Stimulated activated naive CD8-positive, alpha-beta T cell treated with anti-CD3 and anti-CD28 coated beads, Interleukin-15, Interleukin-2, amounts not matched to agents 100 U/mL and 50 U/mL, for 24 hours (primary cell): Measurements from ENCODE around the gene LHFPL2.

Experiments
- ATAC-seq: fragments of 150-1000 bp; cut with Tn5 transposase; one replicate; pipeline ENCODE4 v1.10.0; 2021
- DNase-seq: peaks from one replicate; pipeline ENCODE4 v3.0.0; 2021

The LHFPL2 gene

DNA sequence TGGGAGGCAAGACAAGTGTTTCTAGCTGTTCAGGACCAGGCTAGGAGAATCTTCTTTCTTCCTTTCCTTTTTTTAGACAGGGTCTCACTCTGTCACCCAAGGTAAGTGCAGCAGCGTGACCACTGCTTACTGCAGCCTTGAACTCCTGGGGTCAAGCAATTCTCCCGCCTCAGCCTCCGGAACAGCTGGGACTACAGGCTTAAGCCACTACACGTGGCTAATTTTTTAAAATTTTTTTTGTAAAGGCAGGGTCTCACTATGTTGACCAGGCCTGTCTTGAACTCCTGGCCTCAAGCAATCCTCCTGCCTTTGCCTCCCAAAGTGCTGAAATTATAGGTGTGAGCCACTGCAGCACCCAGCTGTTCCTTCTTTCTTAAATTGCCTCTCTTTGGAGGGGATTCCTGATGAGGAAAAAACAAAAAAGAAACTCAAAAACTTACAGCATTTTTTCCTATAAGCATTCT is 53.1 kb downstream of the LHFPL2 start:
- no peak for DNase-seq
- no peak for ATAC-seq

DNA sequence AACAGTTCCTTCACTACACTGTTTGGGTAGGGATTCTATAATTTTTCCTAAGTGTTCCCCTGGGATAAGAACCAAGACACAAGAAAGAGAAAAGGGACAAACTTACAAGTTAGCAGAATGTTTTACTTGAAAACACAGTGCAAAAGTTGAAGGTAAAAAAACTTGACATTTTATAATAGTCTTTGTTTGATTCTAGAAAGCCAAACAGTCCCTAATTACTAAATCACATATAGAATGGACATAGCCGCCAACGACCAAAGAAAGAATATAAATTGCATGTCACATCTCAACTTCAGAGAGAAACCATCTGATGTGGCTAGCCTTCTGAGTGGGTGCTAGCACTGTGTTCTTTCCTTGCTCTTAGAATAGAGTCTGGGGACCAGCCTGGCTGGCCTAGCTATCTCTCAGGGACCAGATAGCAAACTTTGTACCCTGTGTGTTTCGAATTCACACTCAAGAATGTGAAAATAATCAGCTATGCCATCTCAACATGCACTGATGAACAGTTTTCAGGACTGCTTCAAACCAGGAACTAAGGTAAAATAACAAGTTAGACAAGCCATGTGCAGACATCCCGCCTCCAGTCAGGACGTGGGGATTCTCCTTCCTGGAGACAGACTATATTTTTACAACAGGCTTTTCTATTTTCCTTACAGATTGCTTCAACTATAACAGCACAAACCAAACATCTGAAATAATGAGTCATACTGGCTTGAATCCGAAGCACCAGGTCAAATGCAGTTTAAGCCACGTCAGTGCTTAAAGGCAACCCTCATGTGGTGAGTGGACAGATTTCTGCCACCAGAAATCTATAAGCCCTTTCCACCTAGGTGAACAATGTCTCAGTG is 53.7 kb downstream of the LHFPL2 start:
- no peak for DNase-seq
- no peak for ATAC-seq

DNA sequence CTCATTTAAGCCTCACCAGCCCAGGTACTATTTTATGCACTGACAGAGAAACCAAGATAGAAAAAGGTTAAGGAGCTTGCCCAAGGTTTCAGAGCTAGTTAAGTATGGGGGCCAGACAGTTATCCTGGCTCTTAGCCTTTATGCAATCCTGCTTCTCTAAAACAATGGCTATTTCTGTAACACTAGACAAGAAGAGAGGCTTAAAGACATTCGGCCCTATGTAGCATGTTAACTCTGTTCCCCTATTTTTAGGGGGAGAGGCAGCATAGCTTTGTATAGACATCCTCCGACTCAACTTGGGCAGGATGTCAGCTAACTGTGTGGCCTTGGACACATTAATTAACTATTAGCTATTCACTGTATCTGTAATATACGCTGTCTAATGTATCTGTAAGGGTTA is 54.6 kb downstream of the LHFPL2 start:
- ATAC-seq (no peak), DNase-seq (no peak)

DNA sequence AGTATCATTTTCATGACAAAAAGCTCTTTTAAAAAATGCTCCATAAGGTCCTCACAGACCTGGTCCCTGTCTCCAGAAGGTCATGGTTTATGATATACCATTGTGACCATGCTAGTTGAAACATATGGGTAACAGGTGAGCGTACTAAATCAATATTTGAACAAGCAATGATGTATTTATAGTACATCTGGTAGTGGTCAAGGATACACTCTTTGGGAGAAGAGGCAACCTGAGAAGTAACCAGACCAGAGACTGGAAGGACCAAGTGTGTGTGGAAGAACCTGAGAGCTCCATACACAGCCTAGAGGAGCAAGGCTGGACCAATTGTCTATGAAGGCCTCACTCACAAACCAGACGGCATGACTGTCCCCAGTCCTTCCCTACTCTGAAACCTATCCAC is 55.1 kb downstream of the LHFPL2 start:
- no peak for DNase-seq
- ATAC-seq, result no peak

DNA sequence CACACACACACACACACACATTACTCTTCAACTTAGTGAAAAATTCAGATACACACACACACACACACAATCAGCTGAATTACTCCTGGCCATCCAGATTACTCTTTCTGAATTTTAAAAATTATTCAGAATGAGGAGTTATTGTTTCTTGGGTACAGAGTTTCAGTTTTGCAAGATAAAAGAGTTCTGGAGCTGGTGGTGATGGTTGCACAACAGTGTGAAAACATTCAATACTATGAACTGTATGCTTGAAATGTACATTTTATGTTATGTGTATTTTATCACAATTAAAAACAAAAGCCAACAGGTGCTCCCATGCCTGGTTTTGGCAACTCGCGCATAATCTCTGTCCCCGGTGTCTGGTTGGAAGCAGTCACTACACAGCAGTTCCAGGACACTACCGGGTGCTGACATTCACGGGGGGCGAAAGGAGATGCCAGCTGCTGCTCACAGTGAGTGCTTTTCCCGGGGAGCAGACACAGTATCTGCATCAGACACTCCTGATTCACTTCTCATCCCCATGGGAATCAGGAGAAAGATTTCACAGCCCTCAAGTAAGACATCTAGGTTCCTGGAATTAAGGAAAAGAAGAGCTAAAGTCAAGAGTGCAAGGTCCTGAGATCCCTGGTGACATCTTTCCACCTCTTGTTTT is 55.7 kb downstream of the LHFPL2 start:
- DNase-seq, result no peak
- ATAC-seq, result no peak

DNA sequence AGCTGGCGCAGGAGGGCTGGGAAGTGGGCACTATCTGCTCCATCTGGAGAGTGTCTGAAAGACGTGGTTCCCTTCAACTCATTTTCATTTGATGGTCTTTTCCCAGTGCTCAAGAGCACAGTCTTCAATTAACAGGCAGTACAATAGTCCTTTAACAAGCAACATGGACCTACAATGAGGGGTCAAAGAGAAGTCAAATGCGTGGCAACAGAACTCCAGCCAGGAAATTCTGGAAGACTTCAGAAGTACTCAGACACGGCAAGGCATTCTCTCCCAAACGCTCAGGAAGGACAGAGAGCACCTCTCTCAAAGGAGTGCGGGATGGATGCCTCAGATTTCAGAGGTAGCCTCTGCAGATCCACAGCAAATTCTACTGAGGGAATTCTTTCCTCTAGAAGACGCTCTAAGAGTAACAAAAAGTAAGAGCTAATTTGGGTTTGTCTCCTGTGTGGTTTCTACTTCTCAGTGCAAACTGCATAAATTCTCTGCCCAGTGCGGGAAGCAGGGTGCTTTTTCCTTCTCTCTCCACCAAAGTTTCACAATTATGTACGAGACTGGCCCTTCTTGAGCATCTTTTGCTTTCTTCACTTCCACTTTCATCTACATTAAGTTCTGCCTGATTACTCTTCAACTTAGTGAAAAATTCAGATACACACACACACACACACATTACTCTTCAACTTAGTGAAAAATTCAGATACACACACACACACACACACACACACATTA is 56.4 kb downstream of the LHFPL2 start:
- no peak for ATAC-seq
- DNase-seq, result no peak

DNA sequence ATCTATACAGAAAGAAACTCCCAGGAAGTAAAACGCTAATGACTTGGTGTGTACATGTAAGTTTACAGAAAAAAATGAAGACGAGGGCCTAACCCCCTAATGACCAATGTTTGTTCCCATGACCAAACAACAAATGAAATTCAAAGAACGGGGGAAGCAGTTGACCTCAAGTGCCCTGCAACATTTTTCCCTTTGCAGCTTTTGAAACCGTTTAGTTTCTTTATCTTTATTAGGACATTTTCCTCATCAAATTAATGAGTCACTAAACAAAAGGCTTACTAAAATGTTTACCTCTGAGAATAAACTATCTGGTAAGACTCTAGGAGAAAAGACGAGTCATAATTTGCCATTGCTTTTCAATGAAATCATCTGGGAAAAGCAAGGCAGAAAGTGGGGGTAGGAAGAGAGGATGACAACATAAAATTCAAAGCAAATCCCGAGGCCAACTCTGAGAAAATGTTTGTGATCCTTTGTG is 57.4 kb downstream of the LHFPL2 start:
- ATAC-seq (no peak), DNase-seq (no peak)

DNA sequence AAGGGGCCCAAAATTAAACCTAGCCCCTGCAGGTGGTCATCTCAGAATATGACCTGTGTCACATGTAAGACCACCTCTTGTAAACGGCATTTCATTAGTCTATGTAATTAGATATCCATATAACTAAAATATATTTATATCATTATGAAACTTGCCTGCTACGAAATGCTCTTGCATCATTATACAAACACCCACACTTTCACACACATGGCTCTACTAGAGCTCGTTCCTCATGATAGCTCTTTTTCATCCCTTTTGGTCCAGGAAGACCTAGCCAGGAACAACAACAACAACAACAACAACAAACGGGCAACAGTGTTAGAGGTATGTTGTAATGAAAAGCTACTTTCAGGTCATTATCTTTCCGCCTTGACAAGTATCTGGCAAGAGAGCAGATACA is 58.6 kb downstream of the LHFPL2 start:
- ATAC-seq, result no peak
- DNase-seq, result no peak

DNA sequence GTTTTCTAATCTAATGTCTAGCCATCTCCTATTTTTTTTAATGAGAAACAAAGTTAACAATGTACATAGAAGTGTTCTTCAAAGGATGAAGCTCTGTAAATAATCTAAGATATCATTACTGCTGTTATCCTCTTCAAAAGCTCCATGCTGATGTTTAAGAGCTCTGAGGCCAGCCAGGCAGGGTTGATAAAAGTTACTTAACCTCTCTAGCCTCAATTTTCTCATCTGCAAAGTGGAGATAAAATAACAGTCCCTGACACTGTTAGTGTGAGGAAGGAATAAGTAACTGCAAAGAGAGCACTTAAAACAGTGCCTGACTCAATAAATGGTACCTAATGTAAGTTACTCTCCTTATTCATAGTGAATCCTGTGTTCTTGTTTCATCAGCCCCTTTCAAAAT is 60.1 kb downstream of the LHFPL2 start:
- no peak for ATAC-seq
- DNase-seq, result no peak

DNA sequence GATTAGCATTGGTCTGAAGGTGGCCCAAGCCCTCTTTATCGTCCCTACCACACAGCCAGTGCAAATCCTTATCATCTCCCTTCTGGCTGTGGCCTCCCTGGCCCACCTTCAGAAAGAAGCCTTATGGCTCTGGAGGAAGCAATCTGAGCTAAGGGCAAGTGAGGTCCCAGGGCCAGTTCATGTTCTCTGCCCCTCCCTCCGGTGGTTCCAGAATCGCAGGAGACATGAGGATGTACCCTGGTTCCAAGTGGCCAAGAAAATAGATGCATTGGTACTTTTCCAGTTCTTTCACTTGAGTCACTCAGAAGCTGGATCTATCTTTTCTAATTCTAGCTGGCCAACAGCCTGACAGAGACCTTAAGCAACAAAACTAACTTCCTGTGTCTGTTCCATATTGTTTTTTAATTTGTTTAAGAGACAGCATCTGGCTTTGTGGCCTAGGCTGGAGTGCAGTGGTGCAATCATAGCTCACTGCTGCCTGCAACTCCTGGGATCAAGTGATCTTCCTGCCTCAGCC is 60.7 kb downstream of the LHFPL2 start:
- DNase-seq, result no peak
- no peak for ATAC-seq

DNA sequence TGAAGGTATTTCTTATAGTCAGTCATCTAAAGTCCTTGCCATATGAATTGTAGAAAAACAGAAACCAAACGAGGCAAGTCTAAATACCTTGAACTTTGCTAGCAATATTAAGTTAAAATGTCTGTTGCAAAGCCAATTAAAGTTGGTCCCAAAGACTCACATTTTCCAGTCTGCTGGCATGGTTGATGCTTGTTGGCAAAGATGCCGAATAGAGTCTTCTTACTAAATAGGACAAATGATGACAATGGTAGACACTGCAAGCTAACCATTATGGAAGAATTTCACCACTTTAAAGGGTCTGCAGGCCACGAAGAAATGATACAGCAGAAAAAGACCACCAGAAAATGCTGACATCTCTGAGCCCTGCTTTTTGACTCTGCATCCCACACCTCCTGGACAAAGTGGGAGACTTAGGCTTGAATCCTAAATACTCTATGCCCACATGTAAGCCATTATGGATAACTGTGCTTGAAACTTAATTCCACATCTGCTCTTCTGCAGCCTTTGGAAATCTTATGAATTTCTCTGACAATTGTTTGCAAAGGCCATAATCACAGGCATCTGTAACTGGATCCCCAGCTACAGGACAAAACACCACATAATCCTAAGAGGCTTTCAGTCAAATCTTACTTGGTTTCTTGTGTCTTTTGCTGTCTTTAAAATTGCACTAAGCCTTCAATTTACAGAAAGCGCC is 61.3 kb downstream of the LHFPL2 start:
- no peak for DNase-seq
- no peak for ATAC-seq

DNA sequence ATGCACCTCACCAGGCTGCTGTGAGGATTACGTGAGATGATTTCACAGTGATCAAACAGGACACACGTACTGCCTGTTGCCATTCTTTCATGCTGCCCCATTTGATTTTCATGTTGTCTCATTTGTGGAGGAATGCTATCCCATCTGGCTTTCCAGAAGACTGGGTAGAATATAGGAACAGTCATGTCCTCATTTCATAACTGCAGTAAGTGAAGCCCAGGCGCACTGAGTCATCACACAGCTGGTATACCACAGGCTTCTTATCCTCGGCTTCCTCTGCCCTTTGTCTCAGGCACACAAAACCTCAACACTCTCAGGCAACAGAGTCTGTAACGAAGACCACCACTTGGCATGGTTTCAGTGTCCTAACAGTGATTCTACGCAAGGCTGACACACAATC is 62.3 kb downstream of the LHFPL2 start:
- DNase-seq (peak; percentile 11), ATAC-seq (peak; percentile 75)

DNA sequence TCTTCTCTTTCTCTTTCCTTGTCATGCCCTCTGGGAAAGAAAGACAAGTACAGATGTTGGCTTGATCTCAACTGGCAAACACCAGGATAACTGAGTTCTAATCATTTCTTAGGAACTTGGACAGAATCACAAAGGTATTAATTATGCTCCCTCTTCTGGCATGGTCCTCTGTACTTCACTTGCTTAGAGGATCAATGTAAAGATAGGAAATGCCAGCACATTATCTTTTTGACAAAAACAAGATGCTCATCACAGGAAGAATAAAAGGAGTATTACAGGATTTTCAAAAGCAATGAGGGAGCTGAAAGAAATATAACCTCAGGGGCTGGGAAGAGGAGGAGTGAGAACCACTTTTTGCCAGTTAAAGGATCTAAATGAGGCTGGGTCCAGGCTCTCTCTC is 70.6 kb downstream of the LHFPL2 start:
- no peak for ATAC-seq
- DNase-seq, result no peak

DNA sequence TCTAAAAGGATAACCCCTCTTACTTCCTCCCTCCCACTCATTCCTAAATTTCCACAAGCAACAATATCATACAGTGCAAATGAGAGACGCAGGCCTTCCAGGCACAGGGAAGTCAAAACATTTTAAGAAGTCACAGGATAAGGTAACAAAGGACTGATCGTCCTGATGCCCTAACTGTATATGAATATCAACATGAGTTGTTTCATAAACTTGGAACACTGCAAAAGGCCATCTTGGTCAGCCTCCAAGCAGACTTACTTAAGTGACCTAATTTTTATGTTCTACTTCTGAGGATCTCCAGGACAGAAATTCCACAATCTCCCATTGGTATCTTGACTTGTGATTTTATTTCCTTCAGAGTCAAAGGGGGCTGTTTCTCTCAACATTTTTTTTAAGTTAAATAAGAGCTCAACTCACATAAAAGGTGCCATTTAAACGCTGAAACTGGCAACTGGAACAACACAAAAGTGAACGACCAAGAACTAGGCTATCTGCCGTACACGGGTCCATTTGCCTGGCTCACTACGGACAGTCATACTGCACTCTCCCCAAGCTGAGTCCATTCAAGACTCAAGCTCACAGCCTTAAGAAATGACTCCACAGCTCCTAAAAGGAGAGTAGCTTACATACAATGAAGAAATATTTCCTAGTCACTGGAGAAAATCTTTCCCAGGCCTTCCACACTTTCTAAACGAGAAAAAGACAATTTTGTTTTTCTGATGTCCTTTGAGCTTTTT is 71.3 kb downstream of the LHFPL2 start:
- ATAC-seq, result no peak

DNA sequence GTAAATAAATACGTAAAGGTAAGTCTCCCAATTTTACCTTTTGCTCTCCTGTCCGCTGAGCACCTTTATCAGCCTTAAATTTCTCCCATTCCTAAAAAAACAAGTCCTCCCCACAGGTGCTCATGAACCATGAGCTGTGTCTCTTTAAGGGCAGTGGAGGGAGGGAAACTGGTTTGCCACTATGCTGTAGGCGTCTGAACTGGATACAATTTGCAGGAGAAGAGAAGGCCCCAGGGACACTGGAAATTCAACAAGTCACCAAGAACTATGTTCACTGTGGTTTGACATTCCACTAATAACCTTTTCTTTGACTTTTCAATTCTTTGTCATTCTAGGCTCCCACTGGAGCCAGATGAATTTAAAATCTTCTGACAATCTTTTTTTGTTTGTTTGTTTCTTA is 72.2 kb downstream of the LHFPL2 start:
- ATAC-seq (no peak), DNase-seq (no peak)

More for the DNA sequence above, 71.3 kb downstream of the LHFPL2 start:
- no peak for DNase-seq

DNA sequence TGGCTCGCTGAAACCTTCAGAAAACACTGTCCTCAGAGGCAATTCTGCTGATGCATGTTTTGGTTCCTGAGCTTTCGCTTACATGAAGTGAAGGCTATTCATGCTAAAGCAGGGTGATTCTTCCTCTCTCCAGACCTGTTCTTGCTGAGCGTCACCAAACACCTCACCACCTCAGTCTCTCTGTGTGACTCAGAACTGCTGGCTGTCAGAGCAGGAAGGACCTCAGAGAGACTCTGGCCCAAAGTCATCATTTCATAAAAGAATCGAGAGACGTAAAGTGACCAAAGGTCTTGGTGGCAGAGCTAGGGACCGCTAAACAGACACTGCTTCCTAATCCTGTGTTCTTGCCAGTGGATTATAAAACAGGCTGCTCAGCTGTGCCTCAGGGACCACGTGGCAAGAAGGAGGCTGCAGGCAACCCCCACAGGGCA is 73.8 kb downstream of the LHFPL2 start:
- DNase-seq (no peak), ATAC-seq (peak; percentile 43)

DNA sequence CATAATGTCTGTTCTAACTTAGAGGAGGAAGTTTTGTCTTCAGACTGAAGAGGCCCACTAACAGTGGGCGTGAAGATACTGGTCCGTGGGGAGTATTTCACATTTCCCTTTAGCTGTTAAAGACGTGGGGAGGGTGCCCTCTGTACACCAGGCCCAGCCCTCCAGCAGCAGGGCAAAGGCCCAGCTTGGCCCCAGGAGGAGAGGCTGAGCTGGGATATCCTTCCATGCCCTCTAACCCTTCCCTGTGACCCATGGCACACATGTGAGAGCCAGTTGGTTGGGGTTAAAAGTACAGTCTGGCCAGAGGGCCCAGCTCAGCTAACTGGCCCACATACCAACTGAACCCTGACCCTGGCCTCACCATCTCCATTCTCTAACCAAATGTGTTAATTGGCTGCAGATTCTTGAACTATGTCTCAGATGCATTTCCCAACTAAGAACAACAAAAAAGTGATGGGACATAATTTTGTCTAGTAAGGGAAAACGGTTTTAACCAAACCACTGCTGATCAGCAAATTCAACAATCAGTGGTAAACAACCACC is 74.4 kb downstream of the LHFPL2 start:
- DNase-seq, result no peak

DNA sequence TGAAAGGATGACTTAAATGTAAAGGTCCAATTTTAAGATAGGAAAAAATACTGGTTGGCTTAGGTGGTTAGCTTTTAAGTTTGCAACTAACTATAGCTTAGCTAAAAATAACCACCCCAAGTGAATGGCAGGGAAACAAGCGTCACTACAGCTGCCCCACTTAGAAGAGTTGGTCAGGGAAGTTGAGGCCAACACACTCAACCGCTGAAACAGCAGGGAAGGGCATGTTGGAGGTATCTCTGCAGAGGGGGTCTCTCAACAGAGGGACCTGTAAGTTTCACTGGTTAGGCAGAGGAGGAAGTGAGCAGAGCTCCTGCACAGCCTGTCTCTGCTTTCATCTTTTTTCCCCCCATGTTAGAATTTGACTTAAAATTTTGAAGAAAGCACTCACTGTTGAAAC is 75.3 kb downstream of the LHFPL2 start:
- no peak for DNase-seq
- no peak for ATAC-seq

More for the DNA sequence above, 74.4 kb downstream of the LHFPL2 start:
- no peak for ATAC-seq

DNA sequence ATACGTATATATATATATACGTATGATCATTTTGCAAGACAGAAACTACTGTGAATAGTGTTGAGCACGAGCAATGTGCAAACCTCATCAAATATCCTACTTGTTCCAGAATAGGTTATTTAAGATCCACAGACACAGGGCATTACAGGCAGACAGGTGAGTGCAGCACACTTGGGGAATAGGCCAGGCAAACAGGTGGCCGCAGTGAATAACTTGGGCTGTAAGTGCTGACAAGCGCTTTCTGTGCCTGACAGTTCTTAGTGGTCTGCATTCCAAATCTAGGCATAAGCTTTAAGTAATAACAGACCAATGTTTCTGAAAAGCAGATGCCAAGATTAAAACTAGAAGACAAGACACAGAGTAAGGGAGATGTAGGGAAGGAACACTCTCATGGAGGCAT is 77.9 kb downstream of the LHFPL2 start:
- ATAC-seq (no peak), DNase-seq (no peak)

DNA sequence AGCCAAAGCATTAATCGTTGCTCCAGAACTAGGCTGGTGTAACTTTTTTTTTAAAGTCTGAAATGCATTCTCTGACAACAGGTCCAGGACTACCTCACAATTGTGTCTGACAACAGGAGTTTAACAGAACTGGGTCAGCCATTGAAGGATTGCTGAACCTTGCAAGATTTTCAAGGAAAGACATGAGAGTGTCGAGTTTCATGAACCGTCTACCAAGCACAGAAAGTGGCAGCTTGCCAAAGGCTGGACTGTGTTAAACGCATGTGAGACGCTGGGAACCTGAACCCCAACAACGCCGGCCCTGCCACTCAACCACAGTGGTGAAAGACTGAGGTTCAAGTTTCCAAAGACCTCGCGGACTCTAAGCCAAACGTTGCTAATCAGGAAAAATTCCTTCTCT is 79.1 kb downstream of the LHFPL2 start:
- ATAC-seq (no peak), DNase-seq (no peak)

DNA sequence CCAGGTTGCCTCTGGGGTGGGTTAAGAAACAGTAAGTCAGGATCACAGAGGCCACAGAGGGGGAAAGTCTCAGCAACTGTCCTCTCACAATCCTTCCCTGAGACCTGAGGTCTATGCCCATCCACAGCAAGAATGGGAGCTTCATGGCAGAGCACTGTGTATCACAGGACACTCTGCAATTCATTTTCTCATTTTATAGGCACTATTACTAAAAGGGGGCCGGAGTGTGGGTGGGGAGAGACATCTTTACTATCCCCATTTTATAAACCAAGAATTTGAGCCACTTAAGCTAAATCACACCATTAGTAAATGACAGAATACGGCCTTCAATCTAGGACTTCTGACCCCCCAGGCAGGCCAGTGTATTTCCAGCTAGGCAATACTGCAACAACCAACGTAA is 79.9 kb downstream of the LHFPL2 start:
- DNase-seq (no peak), ATAC-seq (no peak)
